OCI-LY1 (cell line): ENCODE measurements around the gene ORMDL3.
A peak's percentile ranks its signal among the peaks of the same experiment; 100 is the strongest.
"Not testable (repeated sequence)": the region's sequence is repeated elsewhere in the genome, so short reads cannot be mapped to it uniquely, and the experiment has no call there.

Experiments used
- H2AFZ ChIP-seq: fragments of 200-600 bp; sonication (generic), shearing (Covaris generic); 2 replicates; pipeline ENCODE4 v1.6.0; 2014; ENCODE audit warnings: antibody characterized with exemption, mild to moderate bottlenecking, low read length
- H3F3A ChIP-seq: fragments of 200-600 bp; sonication (generic), shearing (Covaris generic); 2 replicates; pipeline ENCODE4 v1.6.0; 2014; ENCODE audit warnings: mild to moderate bottlenecking, antibody characterized with exemption, low read length, moderate library complexity; ENCODE audit not compliant: insufficient read depth
- H3K27ac ChIP-seq: fragments of 200-600 bp; sonication (generic); 2 replicates; pipeline ENCODE4 v1.5.1; 2014; ENCODE audit warnings: low read length, mixed run types, mild to moderate bottlenecking, low read depth; ENCODE audit not compliant: poor library complexity, severe bottlenecking
- H3K27me3 ChIP-seq: fragments of 200-600 bp; sonication (generic); 2 replicates; pipeline ENCODE4 v1.6.0; 2014; ENCODE audit warnings: antibody characterized with exemption, mild to moderate bottlenecking, low read length, moderate library complexity; ENCODE audit not compliant: insufficient read depth
- H3K36me3 ChIP-seq: fragments of 200-600 bp; sonication (generic); 2 replicates; pipeline ENCODE4 v1.6.1; 2014; ENCODE audit warnings: mild to moderate bottlenecking, antibody characterized with exemption, low read length, moderate library complexity, mixed read lengths; ENCODE audit not compliant: insufficient read depth
- H3K4me1 ChIP-seq: fragments of 200-600 bp; sonication (generic); 2 replicates; pipeline ENCODE4 v1.5.1; 2014; ENCODE audit warnings: mild to moderate bottlenecking, low read length, moderate library complexity; ENCODE audit not compliant: insufficient read depth, severe bottlenecking
- H3K4me2 ChIP-seq: fragments of 200-600 bp; sonication (generic), shearing (Covaris generic); 2 replicates; pipeline ENCODE4 v1.6.1; 2014; ENCODE audit warnings: low read length
- H3K4me3 ChIP-seq: fragments of 200-600 bp; sonication (generic); 2 replicates; pipeline ENCODE4 v1.5.1; 2014; ENCODE audit warnings: low read length, low read depth, mild to moderate bottlenecking, mixed read lengths; ENCODE audit not compliant: poor library complexity, severe bottlenecking
- H3K79me2 ChIP-seq: fragments of 200-600 bp; shearing (Covaris generic); 2 replicates; pipeline ENCODE4 v1.6.1; 2016; ENCODE audit warnings: mixed run types, low read length, mixed read lengths; ENCODE audit not compliant: insufficient read depth
- H3K9ac ChIP-seq: fragments of 200-600 bp; sonication (generic), shearing (Covaris generic); 2 replicates; pipeline ENCODE4 v1.6.1; 2014; ENCODE audit warnings: mild to moderate bottlenecking, low read length, mixed read lengths
- H3K9me2 ChIP-seq: fragments of 200-600 bp; sonication (generic), shearing (Covaris generic); 2 replicates; pipeline ENCODE4 v1.6.1; 2014; ENCODE audit warnings: low read depth, mild to moderate bottlenecking, low read length, mixed read lengths
- H3K9me3 ChIP-seq: fragments of 200-600 bp; shearing (Covaris generic); 2 replicates; pipeline ENCODE4 v1.6.1; 2014; ENCODE audit warnings: low read length, mixed read lengths
- H4K20me1 ChIP-seq: fragments of 200-600 bp; sonication (generic), shearing (Covaris generic); 2 replicates; pipeline ENCODE4 v1.6.0; 2016; ENCODE audit warnings: mild to moderate bottlenecking, low read length; ENCODE audit not compliant: insufficient read depth
- EZH2 ChIP-seq: fragments of 200-600 bp; sonication (generic), shearing (Covaris generic); IDR thresholded peaks from 2 replicates; pipeline ENCODE4 v1.8.0; 2017; ENCODE audit warnings: borderline replicate concordance, mixed run types, mild to moderate bottlenecking, antibody characterized with exemption, low read length, moderate library complexity, mixed read lengths
- TF ChIP-seq, protein P1 (sequence below): fragments of 200-600 bp; sonication (generic), shearing (Covaris generic); IDR thresholded peaks from 2 replicates; pipeline ENCODE4 v1.5.1; 2017; ENCODE audit warnings: mild to moderate bottlenecking, antibody characterized with exemption, low read length, moderate library complexity, mixed read lengths

Gene ORMDL3

DNA sequence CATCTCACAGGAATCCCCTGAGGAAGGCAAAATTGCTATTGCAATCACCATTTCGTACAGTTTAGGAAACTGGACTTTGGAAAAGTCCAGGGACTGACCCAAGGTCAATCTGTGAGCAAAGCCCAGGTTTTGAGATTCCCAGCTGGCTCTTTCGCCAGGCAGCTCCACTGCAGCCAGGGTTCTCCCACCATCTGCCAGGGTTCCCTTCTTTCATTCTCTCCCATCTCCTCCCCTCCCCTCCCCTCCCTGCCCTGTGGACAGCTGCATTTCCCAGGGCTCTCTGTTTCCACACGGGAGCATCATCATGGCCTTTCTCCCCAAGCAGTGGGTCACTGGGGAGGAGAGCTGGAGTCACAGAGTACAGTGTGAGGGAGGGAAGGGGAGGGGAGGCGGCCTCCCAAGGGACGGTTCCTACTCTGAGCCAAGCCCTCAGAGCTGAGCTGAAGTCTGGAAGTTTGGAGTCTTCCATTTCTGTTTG lies 23.5 kb upstream of the ORMDL3 start:
- Histone ChIP-seq H3K9me2 (no peaks in the 10 kb centered on the region), H3K4me2 (no peak overlapping the region), H3K27me3 (no peaks in the 10 kb centered on the region), H3F3A (no peaks in the 10 kb centered on the region), H3K36me3 (no peaks in the 10 kb centered on the region), H2AFZ (no peak overlapping the region), H4K20me1 (no peaks in the 10 kb centered on the region), H3K4me1 (peaks cover 25% of the 10 kb centered on the region), H3K27ac (no peak overlapping the region), H3K79me2 (no peaks in the 10 kb centered on the region), H3K4me3 (no peak overlapping the region), H3K9me3 (no peaks in the 10 kb centered on the region), H3K9ac (no peak overlapping the region)
- TF ChIP-seq, protein P1, sequence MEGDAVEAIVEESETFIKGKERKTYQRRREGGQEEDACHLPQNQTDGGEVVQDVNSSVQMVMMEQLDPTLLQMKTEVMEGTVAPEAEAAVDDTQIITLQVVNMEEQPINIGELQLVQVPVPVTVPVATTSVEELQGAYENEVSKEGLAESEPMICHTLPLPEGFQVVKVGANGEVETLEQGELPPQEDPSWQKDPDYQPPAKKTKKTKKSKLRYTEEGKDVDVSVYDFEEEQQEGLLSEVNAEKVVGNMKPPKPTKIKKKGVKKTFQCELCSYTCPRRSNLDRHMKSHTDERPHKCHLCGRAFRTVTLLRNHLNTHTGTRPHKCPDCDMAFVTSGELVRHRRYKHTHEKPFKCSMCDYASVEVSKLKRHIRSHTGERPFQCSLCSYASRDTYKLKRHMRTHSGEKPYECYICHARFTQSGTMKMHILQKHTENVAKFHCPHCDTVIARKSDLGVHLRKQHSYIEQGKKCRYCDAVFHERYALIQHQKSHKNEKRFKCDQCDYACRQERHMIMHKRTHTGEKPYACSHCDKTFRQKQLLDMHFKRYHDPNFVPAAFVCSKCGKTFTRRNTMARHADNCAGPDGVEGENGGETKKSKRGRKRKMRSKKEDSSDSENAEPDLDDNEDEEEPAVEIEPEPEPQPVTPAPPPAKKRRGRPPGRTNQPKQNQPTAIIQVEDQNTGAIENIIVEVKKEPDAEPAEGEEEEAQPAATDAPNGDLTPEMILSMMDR, result no peak
- no peak for TF ChIP-seq EZH2

DNA sequence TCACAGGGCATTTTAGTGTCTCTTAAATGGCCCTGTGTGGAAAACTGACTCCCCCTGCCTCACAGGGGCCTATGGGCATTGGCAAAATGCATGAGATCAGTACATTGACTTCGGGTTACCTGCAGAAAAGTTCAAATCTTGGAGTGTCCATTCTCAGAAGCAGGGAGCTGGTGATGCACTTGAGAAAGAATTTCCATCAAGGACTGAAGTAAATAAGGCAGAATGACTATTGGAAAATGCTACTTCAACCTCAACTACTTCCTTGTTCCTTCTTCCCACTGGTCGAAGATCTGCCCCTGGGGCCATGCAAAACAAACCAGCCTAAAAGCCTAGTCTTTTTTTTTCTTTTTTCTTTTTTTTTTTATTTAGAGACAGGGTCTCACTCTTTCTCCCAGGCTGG lies 21.6 kb upstream of the ORMDL3 start:
- Histone ChIP-seq H2AFZ (peak overlapping the region; percentile 44), H3F3A (no peaks in the 10 kb centered on the region), H3K9me3 (no peaks in the 10 kb centered on the region), H3K4me1 (peaks cover 25% of the 10 kb centered on the region), H3K79me2 (no peaks in the 10 kb centered on the region), H3K9me2 (no peaks in the 10 kb centered on the region), H4K20me1 (no peaks in the 10 kb centered on the region), H3K9ac (no peak overlapping the region), H3K36me3 (no peaks in the 10 kb centered on the region), H3K27me3 (no peaks in the 10 kb centered on the region), H3K27ac (no peak overlapping the region), H3K4me2 (peak overlapping the region; percentile 10; the same call in 1 of the 2 replicates), H3K4me3 (no peak overlapping the region)
- TF ChIP-seq EZH2, result no peak
- TF ChIP-seq, protein P1, result no peak

DNA sequence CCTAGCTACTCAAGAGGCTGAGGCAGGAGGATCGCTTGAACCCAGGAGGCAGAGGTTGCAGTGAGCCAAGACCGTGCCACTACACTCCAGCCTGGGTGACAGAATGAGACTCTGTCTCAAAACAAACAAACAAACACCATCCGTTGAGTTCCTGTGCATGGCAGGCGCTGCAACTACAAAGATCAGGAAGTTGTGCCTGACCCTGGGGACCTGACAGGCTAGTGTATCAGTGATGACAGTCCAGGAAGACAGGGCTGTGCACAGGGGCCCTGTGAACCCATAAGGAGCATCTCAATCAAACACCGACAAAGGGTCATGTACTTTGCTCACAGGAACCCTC lies 21.1 kb upstream of the ORMDL3 start:
- H3K9me2 ChIP-seq, H3F3A ChIP-seq, H4K20me1 ChIP-seq, H3K4me2 ChIP-seq, H3K36me3 ChIP-seq, H3K79me2 ChIP-seq, H3K9ac ChIP-seq, H3K9me3 ChIP-seq, H3K27ac ChIP-seq, H3K27me3 ChIP-seq, H3K4me3 ChIP-seq: not testable (repeated sequence)
- H2AFZ ChIP-seq, result peak overlapping the region; percentile 44
- peaks cover 20% of the 10 kb centered on the region for H3K4me1 ChIP-seq

DNA sequence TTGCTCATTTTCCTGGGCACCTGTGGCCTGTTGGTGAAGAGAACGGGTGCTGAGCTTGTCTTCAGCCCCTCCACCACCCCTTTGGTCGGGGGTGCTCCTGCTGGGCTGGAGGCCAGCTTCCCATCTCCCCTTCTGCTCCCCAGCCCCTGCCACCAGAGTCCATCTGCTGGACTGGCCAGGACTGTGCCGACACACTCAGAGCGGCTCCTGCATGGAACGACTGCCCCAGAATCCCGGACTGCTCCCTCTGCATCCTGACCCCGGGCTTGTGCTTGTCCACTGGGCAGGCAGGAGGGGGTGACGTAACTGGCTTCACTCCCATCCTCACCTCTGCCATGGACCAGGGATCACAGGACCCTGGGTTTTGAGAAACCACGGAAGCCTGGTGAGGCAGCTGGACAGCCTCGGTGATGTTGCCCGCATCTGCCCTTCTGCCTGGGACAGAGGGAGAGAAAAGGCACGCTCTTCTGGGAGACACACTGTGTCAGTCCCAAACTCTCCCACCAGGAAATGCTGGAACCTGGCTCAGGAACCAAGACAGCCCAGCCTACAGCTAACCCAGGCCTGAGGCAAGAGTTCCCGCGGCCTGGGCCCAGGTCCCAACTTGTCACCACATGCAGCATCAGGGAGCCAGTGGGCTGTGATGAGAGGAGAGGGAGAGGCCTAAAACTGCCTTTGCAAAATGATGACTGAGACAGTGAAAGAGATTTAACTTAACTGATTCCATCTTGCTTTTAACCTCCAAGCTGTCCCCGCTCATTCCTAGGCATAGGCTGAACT lies 19.3 kb upstream of the ORMDL3 start:
- Histone ChIP-seq H3K4me3 (no peak overlapping the region), H3K4me2 (no peak overlapping the region), H3K36me3 (no peaks in the 10 kb centered on the region), H3K9me2 (no peaks in the 10 kb centered on the region), H2AFZ (no peak overlapping the region), H3K27ac (no peak overlapping the region), H3K4me1 (peaks cover 13% of the 10 kb centered on the region), H3K9ac (no peak overlapping the region), H3K27me3 (no peaks in the 10 kb centered on the region), H4K20me1 (no peaks in the 10 kb centered on the region), H3F3A (no peaks in the 10 kb centered on the region), H3K79me2 (no peaks in the 10 kb centered on the region), H3K9me3 (no peaks in the 10 kb centered on the region)
- TF ChIP-seq, protein P1, result no peak
- TF ChIP-seq EZH2, result no peak
